Fibroblast of skin of right biceps (primary cell): ENCODE measurements around the gene NLRX1.
"Not testable (repeated sequence)": the region's sequence is repeated elsewhere in the genome, so short reads cannot be mapped to it uniquely, and the experiment has no call there.

Source experiments
- DNase-seq: peaks from one replicate; pipeline ENCODE4 v3.0.0-alpha.2; 2013

NLRX1 gene

GRCh38 chr11:119218141-119218878, 49.8 kb downstream of the NLRX1 start:
- peak; percentile 98 for DNase-seq

- DNase-seq, result peak; percentile 52
These were observed 53.8 kb downstream of the NLRX1 start for GRCh38 chr11:119222308-119222707.

GRCh38 chr11:119222891-119223290, 54.4 kb downstream of the NLRX1 start:
- DNase-seq, result no peak

GRCh38 chr11:119223856-119224255, 55.3 kb downstream of the NLRX1 start:
- DNase-seq, result peak; percentile 28

- not testable (repeated sequence) for DNase-seq
These were observed 60.2 kb downstream of the NLRX1 start for GRCh38 chr11:119228535-119229287.

GRCh38 chr11:119229288-119229672, 60.8 kb downstream of the NLRX1 start:
- DNase-seq, result no peak

GRCh38 chr11:119229741-119230140, 61.2 kb downstream of the NLRX1 start:
- peak; percentile 50 for DNase-seq
